H9 (cell line): ENCODE results near the gene ASCC1. TPM values are rescaled to one million over a fixed set of nuclear protein-coding genes. Genes with fewer than 3 reads are reported as not detected.

ENCODE experiments used
- DNase-seq: peaks from one replicate; pipeline ENCODE4 v3.0.0-alpha.2; 2017
- H2AFZ ChIP-seq: one replicate; pipeline ENCODE4 v1.6.1; 2013; ENCODE audit warnings: mild to moderate bottlenecking, low read length, control low read depth, moderate library complexity
- H2AK5ac ChIP-seq: 2 replicates; pipeline ENCODE4 v1.6.1; 2013; ENCODE audit warnings: low read length, control low read depth, mixed read lengths; ENCODE audit not compliant: insufficient read length
- H2BK120ac ChIP-seq: one replicate; pipeline ENCODE4 v1.6.1; 2013; ENCODE audit warnings: low read depth, mild to moderate bottlenecking, low read length, control low read depth, inconsistent platforms; ENCODE audit not compliant: poor library complexity, severe bottlenecking
- H2BK12ac ChIP-seq: 2 replicates; pipeline ENCODE4 v1.6.1; 2013; ENCODE audit warnings: low read length, control low read depth, mixed read lengths, low read depth; ENCODE audit not compliant: insufficient read length
- H2BK15ac ChIP-seq: 2 replicates; pipeline ENCODE4 v1.6.1; 2013; ENCODE audit warnings: low read depth, low read length, control low read depth
- H2BK20ac ChIP-seq: one replicate; pipeline ENCODE4 v1.6.1; 2013; ENCODE audit warnings: low read depth, mild to moderate bottlenecking, low read length, control low read depth, inconsistent platforms; ENCODE audit not compliant: poor library complexity, severe bottlenecking
- H2BK5ac ChIP-seq: 2 replicates; pipeline ENCODE4 v1.6.1; 2013; ENCODE audit warnings: low read length, control low read depth, mixed read lengths; ENCODE audit not compliant: insufficient read length
- H3K14ac ChIP-seq: 2 replicates; pipeline ENCODE4 v1.6.1; 2013; ENCODE audit warnings: low read length, control low read depth; ENCODE audit not compliant: insufficient read depth
- H3K18ac ChIP-seq: 2 replicates; pipeline ENCODE4 v1.6.1; 2013; ENCODE audit warnings: low read depth, mild to moderate bottlenecking, mixed read lengths, low read length, control low read depth; ENCODE audit not compliant: insufficient read length
- H3K23ac ChIP-seq: 2 replicates; pipeline ENCODE4 v1.6.1; 2013; ENCODE audit warnings: low read length, control low read depth, mixed read lengths, low read depth; ENCODE audit not compliant: insufficient read length
- H3K23me2 ChIP-seq: 2 replicates; pipeline ENCODE4 v1.6.1; 2013; ENCODE audit warnings: low read depth, mild to moderate bottlenecking, mixed read lengths, low read length, control low read depth; ENCODE audit not compliant: insufficient read length, poor library complexity, severe bottlenecking
- H3K27ac ChIP-seq: 2 replicates; pipeline ENCODE4 v1.5.1; 2013; ENCODE audit warnings: low read length, control low read depth, mixed read lengths, low read depth; ENCODE audit not compliant: insufficient read length
- H3K27me3 ChIP-seq: 2 replicates; pipeline ENCODE4 v1.6.1; 2013; ENCODE audit warnings: low read length, control low read depth, inconsistent platforms; ENCODE audit not compliant: insufficient read depth
- H3K4ac ChIP-seq: 2 replicates; pipeline ENCODE4 v1.6.1; 2013; ENCODE audit warnings: low read depth, mild to moderate bottlenecking, control low read depth, inconsistent platforms, low read length, moderate library complexity
- H3K4me1 ChIP-seq: 2 replicates; pipeline ENCODE4 v1.6.1; 2013; ENCODE audit warnings: low read length, control low read depth, inconsistent platforms; ENCODE audit not compliant: insufficient read depth
- H3K4me2 ChIP-seq: 2 replicates; pipeline ENCODE4 v1.6.1; 2013; ENCODE audit warnings: low read length, control low read depth, mixed read lengths; ENCODE audit not compliant: insufficient read length, insufficient read depth
- H3K56ac ChIP-seq: 2 replicates; pipeline ENCODE4 v1.6.1; 2013; ENCODE audit warnings: low read depth, mild to moderate bottlenecking, mixed read lengths, low read length, control low read depth; ENCODE audit not compliant: insufficient read length
- H3K79me1 ChIP-seq: 2 replicates; pipeline ENCODE4 v1.6.1; 2013; ENCODE audit warnings: low read depth, mild to moderate bottlenecking, moderate library complexity, low read length, control low read depth, inconsistent platforms; ENCODE audit not compliant: insufficient read depth, poor library complexity, severe bottlenecking
- H3K79me2 ChIP-seq: 2 replicates; pipeline ENCODE4 v1.6.1; 2013; ENCODE audit warnings: low read length, control low read depth, inconsistent platforms; ENCODE audit not compliant: insufficient read depth
- H3K9ac ChIP-seq: 2 replicates; pipeline ENCODE4 v1.6.1; 2013; ENCODE audit warnings: low read length, control low read depth, mixed read lengths; ENCODE audit not compliant: insufficient read length; ENCODE audit errors: extremely low read depth
- H3K9me3 ChIP-seq: one replicate; pipeline ENCODE4 v1.6.1; 2013; ENCODE audit warnings: low read depth, low read length, inconsistent platforms; ENCODE audit not compliant: control insufficient read depth
- H3T11ph ChIP-seq: one replicate; pipeline ENCODE4 v1.6.1; 2013; ENCODE audit warnings: mild to moderate bottlenecking, low read length, control low read depth, inconsistent platforms
- H4K20me1 ChIP-seq: one replicate; pipeline ENCODE4 v1.6.1; 2013; ENCODE audit not compliant: control insufficient read depth, insufficient read length, insufficient read depth
- H4K5ac ChIP-seq: 2 replicates; pipeline ENCODE4 v1.6.1; 2013; ENCODE audit warnings: low read depth, mild to moderate bottlenecking, mixed read lengths, low read length, control low read depth; ENCODE audit not compliant: insufficient read length
- H4K8ac ChIP-seq: replicated peaks from 2 replicates; pipeline ENCODE4 v1.6.1; 2013; ENCODE audit warnings: low read length, control low read depth, mixed read lengths, low read depth; ENCODE audit not compliant: insufficient read length
- H4K91ac ChIP-seq: 2 replicates; pipeline ENCODE4 v1.6.1; 2013; ENCODE audit warnings: low read depth, mild to moderate bottlenecking, moderate library complexity, mixed read lengths, low read length, control low read depth; ENCODE audit not compliant: insufficient read length
- H3K27ac Mint-ChIP-seq, 3 experiments: 2 replicates in 2 of 3; 3 replicates in 1 of 3; pipeline ENCODE4 v1.8.0; 2020 to 2021; ENCODE audit warnings: mixed read lengths in 3 of 3, mild to moderate bottlenecking in 1 of 3, moderate library complexity in 1 of 3
- H3K27me3 Mint-ChIP-seq: 2 replicates; pipeline ENCODE4 v1.8.0; 2021; ENCODE audit warnings: low read depth, mild to moderate bottlenecking, moderate library complexity, mixed read lengths
- H3K36me3 Mint-ChIP-seq, 3 experiments: 2 replicates in 2 of 3; 3 replicates in 1 of 3; pipeline ENCODE4 v1.8.0; 2020 to 2021; ENCODE audit warnings: low read depth in 3 of 3, mixed read lengths in 3 of 3; ENCODE audit not compliant: insufficient read depth in 1 of 3
- H3K4me1 Mint-ChIP-seq, 2 experiments: 2 replicates each; pipeline ENCODE4 v1.8.0; 2020; ENCODE audit warnings: mixed read lengths in 2 of 2
- H3K4me3 Mint-ChIP-seq, 2 experiments: 2 replicates in 1 of 2; 3 replicates in 1 of 2; pipeline ENCODE4 v1.8.0; 2020 to 2021; ENCODE audit warnings: mild to moderate bottlenecking in 2 of 2, mixed read lengths in 2 of 2, moderate library complexity in 1 of 2
- H3K9me3 Mint-ChIP-seq, 2 experiments: 2 replicates in 1 of 2; 3 replicates in 1 of 2; pipeline ENCODE4 v1.8.0; 2020; ENCODE audit warnings: mild to moderate bottlenecking in 2 of 2, mixed read lengths in 2 of 2, moderate library complexity in 1 of 2
- WGBS: extraction: QIAGEN DNeasy Blood & Tissue Kit; methylation state at CpG from one replicate; pipeline ENCODE4 v1.1.7; 2013; ENCODE audit warnings: missing lambda C conversion rate, low lambda C conversion rate, mixed read lengths; ENCODE audit not compliant: insufficient read length; ENCODE audit errors: extremely low coverage; 5-methylcytosine and 5-hydroxymethylcytosine counted together
- total RNA-seq: library from RNA; stranded (reverse); gene quantifications from 2 replicates; pipeline ENCODE4 v1.2.1, GENCODE V29; 2021
- TF ChIP-seq, protein P1 (sequence below): fragments of 200-600 bp; sonication (generic); conservative IDR thresholded peaks from 3 replicates; pipeline ENCODE4 v1.8.0; 2021; ENCODE audit warnings: antibody characterized with exemption, mild to moderate bottlenecking

Gene ASCC1
- total RNA-seq, 1 experiment from 2014 or later, result 41.2 TPM

DNA sequence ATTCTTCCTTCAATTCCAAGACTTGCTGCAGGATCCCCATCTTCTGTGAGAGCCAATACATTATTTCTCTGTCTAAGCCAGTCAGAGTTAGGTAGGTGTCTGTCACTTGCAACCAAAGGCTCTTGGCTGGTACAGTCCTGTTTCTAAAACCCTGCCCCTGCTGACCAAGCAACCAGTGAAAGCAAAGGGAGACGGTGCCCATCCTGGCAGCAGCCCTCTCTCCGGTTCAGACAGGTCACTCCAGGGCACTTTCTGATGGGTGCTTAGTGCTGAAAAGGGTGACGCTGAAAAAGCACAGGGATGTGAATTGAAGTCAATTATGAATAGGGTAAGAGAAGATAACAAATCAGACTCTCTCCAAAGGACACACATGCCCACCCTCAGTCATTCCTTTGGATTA, 165.2 kb downstream of the ASCC1 start:
- Histone ChIP-seq H3K27me3 (no peaks in the 10 kb centered on the region), H4K20me1 (no peaks in the 10 kb centered on the region), H3T11ph (no peak overlapping the region), H4K8ac (no peak overlapping the region), H2AFZ (no peak overlapping the region), H3K9ac (no peak overlapping the region), H3K4me2 (no peak overlapping the region), H3K23me2 (no peaks in the 10 kb centered on the region), H2AK5ac (no peak overlapping the region), H3K18ac (no peak overlapping the region), H3K79me1 (no peaks in the 10 kb centered on the region), H2BK20ac (no peak overlapping the region), H2BK5ac (no peak overlapping the region), H3K23ac (no peak overlapping the region), H3K4ac (no peak overlapping the region), H2BK12ac (no peak overlapping the region), H3K9me3 (no peaks in the 10 kb centered on the region), H3K27ac (no peak overlapping the region), H2BK120ac (no peak overlapping the region), H3K14ac (no peak overlapping the region), H4K91ac (no peak overlapping the region), H3K4me1 (no peaks in the 10 kb centered on the region), H2BK15ac (no peak overlapping the region), H3K79me2 (no peaks in the 10 kb centered on the region), H3K56ac (no peak overlapping the region), H4K5ac (no peak overlapping the region)
- DNase-seq, result no peak
- no peak overlapping the region for H3K27ac Mint-ChIP-seq
- H3K4me1 Mint-ChIP-seq, result peaks cover 13 to 14% of the 10 kb centered on the region in 2 experiments
- no peak overlapping the region for H3K4me3 Mint-ChIP-seq
- WGBS, result no CpG with 5 or more reads among the region's 3 CpGs
- H3K9me3 Mint-ChIP-seq, result peaks cover 0 to 4% of the 10 kb centered on the region in 2 experiments; a peak in 1 of 5 replicates
- peaks cover 3% of the 10 kb centered on the region; the same call in 1 of the 2 replicates for H3K27me3 Mint-ChIP-seq
- H3K36me3 Mint-ChIP-seq, result no peaks in the 10 kb centered on the region
- TF ChIP-seq, protein P1, sequence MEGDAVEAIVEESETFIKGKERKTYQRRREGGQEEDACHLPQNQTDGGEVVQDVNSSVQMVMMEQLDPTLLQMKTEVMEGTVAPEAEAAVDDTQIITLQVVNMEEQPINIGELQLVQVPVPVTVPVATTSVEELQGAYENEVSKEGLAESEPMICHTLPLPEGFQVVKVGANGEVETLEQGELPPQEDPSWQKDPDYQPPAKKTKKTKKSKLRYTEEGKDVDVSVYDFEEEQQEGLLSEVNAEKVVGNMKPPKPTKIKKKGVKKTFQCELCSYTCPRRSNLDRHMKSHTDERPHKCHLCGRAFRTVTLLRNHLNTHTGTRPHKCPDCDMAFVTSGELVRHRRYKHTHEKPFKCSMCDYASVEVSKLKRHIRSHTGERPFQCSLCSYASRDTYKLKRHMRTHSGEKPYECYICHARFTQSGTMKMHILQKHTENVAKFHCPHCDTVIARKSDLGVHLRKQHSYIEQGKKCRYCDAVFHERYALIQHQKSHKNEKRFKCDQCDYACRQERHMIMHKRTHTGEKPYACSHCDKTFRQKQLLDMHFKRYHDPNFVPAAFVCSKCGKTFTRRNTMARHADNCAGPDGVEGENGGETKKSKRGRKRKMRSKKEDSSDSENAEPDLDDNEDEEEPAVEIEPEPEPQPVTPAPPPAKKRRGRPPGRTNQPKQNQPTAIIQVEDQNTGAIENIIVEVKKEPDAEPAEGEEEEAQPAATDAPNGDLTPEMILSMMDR, result no peak
